HS-5 (cell line): ENCODE measurements around the gene SLC6A20.

ENCODE experiments used
- DNase-seq: peaks from one replicate; pipeline ENCODE4 v3.0.0-alpha.2; 2012; ENCODE audit warnings: low read depth

SLC6A20 gene

DNA sequence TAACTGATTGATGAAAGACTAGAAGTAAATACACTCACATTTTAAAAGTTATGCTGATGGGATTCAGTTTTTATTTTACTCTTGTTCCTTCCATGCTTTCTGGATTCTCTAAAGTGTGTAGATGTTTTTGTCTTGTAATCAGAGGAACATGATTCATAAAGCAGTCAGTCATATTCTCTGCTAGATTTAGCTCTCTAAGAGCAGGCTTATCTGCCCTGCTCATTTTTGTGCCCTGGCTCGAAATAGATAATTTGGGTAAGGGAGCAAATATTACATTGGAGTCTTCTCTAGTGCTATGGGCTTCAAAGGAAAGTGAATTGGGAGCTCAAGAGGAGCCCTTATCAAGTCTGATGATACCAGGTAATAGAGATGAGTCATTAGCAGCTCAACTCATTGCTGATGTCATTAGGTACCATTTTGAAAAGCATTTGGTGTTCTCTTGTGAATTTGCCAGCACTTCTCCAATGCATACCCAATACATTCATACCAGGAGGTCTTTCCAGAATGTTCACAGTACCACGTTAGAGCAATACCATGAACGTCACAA lies 79.5 kb downstream of the SLC6A20 start:
- DNase-seq = no peak

DNA sequence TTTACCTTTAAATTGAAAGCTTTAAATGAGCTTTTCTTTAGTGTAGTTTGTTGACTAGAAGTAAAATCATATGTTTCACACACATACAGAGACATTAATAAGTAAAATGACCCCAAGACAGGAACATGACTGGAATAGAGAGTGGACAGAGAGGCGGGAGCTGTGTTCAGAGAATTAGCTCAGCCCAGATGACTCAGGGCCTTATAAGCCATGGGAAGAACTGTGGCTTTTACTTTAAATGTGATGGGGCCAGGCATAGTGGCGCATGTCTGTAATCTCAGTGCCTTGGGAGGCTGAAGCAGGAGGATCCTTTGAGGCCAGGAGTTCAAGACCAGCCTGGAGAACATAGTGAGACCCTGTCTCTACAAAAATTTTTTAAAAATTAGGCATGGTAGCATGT lies 80.4 kb downstream of the SLC6A20 start:
- no peak for DNase-seq

DNA sequence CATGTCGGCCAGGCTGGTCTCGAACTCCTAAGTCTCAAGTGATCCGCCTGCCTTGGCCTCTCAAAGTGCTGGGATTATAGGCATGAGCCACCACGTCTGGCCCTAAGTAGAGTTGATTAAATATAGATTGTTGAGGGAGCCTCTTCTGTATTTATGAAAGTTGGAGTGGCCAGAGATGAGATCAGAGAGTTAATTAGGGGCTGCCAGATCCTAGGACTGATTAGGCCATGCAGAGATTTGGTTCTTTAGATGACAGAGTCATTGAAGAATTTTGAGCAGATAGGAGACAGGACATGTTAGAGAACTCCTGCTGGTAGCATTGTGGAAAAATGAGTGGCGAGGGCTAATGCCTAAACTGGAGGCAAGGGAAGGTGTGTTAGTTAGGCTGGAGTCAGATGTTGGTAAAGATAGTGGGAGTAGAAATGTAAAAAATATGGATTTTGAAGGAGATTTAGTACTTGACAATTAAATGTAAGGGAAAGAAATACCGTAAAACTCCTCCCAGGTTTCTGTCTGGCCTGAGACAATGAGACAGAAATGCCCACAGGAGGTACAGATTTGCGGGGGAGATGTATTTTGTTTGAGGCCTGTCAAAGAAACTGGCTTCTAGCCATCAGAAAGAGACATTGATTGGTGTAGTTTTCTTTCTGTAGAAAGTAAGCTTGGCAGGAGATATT lies 83.8 kb downstream of the SLC6A20 start:
- DNase-seq = no peak

DNA sequence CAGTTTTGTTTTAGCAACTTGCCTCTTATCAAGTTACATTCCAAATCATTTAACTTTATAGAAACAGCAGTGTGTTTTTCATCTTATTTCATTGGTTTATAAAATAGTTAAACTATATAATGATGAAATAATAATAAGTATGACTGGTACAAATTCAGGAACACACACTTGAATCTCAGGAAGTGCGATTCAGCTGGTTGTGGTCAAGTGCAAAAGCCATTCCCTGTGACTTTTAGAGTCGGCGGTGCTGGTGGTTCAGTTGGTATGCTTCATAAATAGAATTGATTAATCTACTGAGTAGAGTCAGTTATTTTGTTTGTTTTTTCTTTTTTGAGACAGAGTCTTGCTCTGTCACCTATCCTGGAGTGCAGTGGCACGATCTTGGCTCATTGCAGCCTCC lies 84.4 kb downstream of the SLC6A20 start:
- DNase-seq = no peak

DNA sequence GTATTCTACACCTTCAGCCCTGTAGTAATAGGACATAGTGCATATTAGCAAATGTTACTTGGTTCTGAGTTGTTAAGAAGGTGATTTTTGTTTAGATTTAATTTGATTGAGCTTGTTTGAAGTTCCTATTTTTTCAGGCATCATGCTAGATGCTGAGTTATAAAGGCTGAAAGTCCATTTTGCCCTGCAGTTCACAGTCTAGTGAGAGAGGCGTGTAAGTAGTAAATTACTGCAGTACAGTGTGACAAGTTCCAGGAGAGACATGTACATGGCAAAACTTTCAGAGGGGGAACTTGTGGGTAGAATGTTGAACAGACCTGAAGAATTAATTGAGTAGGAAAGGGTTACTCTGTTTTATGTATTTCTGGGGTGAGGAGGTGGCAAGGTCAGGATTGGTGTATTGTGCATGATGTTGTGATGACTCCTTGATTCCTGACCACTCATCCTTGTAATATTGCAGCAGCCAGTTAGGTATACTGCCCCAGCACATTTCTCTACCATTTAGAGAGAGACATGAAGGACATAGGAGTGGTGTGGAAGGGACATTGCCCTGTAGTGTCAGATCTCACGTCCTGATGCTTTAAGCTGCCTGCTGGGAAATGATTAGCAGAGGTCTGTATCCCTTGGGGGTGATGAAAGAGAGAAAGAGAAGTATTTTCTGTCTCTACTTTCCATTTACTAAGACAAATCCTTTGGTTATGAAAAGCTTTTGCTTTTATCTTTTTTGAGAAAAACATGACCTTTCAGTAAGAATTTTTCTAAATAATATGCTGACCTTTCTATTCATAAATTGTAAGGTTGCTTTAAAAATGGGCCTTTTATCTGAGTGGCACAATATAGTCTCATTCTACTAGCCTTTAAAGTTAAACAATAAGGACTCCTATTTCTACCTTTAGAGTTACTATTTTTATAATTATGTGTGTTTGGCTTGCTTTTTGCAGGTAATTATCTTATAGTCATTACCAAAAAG lies 90.2 kb downstream of the SLC6A20 start:
- no peak for DNase-seq
